ENCODE measurements around the gene SH2D3A. TPM values are rescaled to one million over a fixed set of nuclear protein-coding genes. Genes with fewer than 3 reads are reported as not detected.

The SH2D3A gene
- total and polyA plus RNA-seq, 2 donors (not counting 1 experiment from before 2014, with no cell fraction given) = not detected

DNA sequence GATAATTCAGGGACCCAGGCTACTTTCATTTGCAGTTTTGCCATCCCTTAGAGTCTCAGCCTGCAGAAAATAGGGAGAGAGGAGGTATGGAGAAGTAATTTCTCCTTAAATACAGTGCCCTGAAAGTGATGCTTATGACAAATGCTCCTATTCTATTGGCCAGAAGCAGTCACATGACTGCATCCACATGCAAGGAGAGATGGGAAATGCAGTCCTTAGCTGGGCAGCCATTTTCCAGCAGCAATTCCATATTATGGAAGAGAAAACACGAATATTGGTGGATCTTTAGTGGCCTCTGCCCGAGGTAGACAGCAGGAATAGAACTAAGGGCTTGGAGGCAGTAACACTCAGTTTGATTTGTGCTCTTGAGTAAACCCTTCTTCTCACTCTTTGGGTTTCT lies 44.7 kb upstream of the SH2D3A start:
- Histone ChIP-seq H3K27ac (ENCODE audit: insufficient read depth, low read length) (no peak overlapping the region), H3K27me3 (ENCODE audit: control insufficient read depth, insufficient read depth, low read length) (no peaks in the 10 kb centered on the region)

DNA sequence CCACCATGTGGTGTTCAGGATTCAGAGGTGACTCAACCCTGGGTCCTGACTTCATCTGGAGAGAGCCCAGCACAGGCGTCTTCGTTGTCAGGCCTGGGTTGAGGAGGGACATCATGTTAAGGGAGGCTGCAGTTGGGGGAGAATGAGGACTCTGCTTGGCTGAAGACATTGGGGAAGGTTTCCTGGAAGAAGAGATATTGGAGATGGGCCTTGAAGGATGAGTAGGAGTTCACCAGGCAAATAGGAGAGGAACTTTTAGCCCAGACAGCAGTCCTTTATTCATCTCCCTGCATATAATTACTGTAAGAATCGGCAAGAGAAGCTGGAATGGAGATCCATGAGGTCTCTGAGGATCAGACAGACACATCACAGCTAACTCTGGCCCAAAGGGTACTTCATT lies 44.1 kb upstream of the SH2D3A start:
- Histone ChIP-seq H2AFZ (ENCODE audit: low read length) (no peak overlapping the region), H3K27ac (ENCODE audit: insufficient read depth, low read length) (no peak overlapping the region), H4K20me1 (ENCODE audit: control insufficient read depth, extremely low read depth, insufficient read depth, low read length) (no peaks in the 10 kb centered on the region), H3K27me3 (ENCODE audit: control insufficient read depth, insufficient read depth, low read length) (no peaks in the 10 kb centered on the region), H3K4me1 (ENCODE audit: control insufficient read depth, extremely low read depth, insufficient read depth, low read length) (no peaks in the 10 kb centered on the region), H3K9ac (ENCODE audit: insufficient read depth, low read length) (no peak overlapping the region), H3K79me2 (ENCODE audit: control insufficient read depth, insufficient read depth, low read length) (no peaks in the 10 kb centered on the region), H3K4me2 (ENCODE audit: extremely low read depth, insufficient read depth, low read length) (no peak overlapping the region), H3K4me3 (replicated peaks in 1 of 4; ENCODE audit: control extremely low read depth in 1 of 4, insufficient read depth in 1 of 4, low read depth in 3 of 4, low read length in 4 of 4) (no peak overlapping the region), H3K9me3 (ENCODE audit: control insufficient read depth, insufficient read depth, low read depth, low read length) (no peaks in the 10 kb centered on the region), H3K36me3 (ENCODE audit: control insufficient read depth, insufficient read depth, low read length) (no peaks in the 10 kb centered on the region)
- TF ChIP-seq, protein P1, sequence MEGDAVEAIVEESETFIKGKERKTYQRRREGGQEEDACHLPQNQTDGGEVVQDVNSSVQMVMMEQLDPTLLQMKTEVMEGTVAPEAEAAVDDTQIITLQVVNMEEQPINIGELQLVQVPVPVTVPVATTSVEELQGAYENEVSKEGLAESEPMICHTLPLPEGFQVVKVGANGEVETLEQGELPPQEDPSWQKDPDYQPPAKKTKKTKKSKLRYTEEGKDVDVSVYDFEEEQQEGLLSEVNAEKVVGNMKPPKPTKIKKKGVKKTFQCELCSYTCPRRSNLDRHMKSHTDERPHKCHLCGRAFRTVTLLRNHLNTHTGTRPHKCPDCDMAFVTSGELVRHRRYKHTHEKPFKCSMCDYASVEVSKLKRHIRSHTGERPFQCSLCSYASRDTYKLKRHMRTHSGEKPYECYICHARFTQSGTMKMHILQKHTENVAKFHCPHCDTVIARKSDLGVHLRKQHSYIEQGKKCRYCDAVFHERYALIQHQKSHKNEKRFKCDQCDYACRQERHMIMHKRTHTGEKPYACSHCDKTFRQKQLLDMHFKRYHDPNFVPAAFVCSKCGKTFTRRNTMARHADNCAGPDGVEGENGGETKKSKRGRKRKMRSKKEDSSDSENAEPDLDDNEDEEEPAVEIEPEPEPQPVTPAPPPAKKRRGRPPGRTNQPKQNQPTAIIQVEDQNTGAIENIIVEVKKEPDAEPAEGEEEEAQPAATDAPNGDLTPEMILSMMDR (conservative IDR thresholded peaks at IDR 0.05 in 1 of 2, IDR thresholded peaks at IDR 0.05 in 1 of 2; ENCODE audit: low read depth in 1 of 2, low read length in 2 of 2) = no peak
- TF ChIP-seq EZH2 (IDR thresholded peaks at IDR 0.05; ENCODE audit: low read length, missing control alignments) = no peak
- DNase-seq (ENCODE audit: low read depth in 2 of 2) = no peak

More for the DNA sequence above, 44.7 kb upstream of the SH2D3A start:
- Histone ChIP-seq H3K4me1 (ENCODE audit: control insufficient read depth, extremely low read depth, insufficient read depth, low read length) (no peaks in the 10 kb centered on the region), H3K9me3 (ENCODE audit: control insufficient read depth, insufficient read depth, low read depth, low read length) (no peaks in the 10 kb centered on the region), H3K4me3 (replicated peaks in 1 of 4; ENCODE audit: control extremely low read depth in 1 of 4, insufficient read depth in 1 of 4, low read depth in 3 of 4, low read length in 4 of 4) (no peak overlapping the region), H3K4me2 (ENCODE audit: extremely low read depth, insufficient read depth, low read length) (no peak overlapping the region), H3K9ac (ENCODE audit: insufficient read depth, low read length) (no peak overlapping the region), H2AFZ (ENCODE audit: low read length) (no peak overlapping the region), H3K36me3 (ENCODE audit: control insufficient read depth, insufficient read depth, low read length) (no peaks in the 10 kb centered on the region), H4K20me1 (ENCODE audit: control insufficient read depth, extremely low read depth, insufficient read depth, low read length) (no peaks in the 10 kb centered on the region), H3K79me2 (ENCODE audit: control insufficient read depth, insufficient read depth, low read length) (no peaks in the 10 kb centered on the region)
- TF ChIP-seq, protein P1 (conservative IDR thresholded peaks at IDR 0.05 in 1 of 2, IDR thresholded peaks at IDR 0.05 in 1 of 2; ENCODE audit: low read depth in 1 of 2, low read length in 2 of 2) = no peak
- no peak for TF ChIP-seq EZH2 (IDR thresholded peaks at IDR 0.05; ENCODE audit: low read length, missing control alignments)
- DNase-seq (ENCODE audit: low read depth in 2 of 2) = peak; percentile 37 to 58

DNA sequence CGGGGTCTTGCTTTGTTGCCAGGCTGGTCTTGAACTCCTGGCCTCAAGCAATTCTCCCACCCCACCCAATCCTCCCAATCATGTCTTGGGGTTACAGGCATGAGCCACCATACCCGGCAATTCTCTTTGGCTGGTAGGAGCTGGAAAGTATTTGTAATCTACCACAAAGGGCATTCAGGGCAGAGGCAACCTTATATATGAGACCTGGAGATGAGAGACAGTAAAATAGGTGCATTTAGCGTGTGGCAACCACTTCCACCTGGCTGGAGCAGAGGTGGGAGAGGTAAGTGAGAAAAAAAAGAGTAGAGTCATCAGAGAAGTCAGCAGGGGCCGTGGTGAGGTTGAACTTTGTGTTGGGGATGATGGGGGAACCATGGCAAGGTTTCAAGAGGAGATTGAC lies 42.0 kb upstream of the SH2D3A start:
- H3K27me3 ChIP-seq (ENCODE audit: control insufficient read depth, insufficient read depth, low read length) = no peaks in the 10 kb centered on the region
- no peak overlapping the region for H2AFZ ChIP-seq (ENCODE audit: low read length)
- no peak overlapping the region for H3K9ac ChIP-seq (ENCODE audit: insufficient read depth, low read length)
- no peaks in the 10 kb centered on the region for H3K79me2 ChIP-seq (ENCODE audit: control insufficient read depth, insufficient read depth, low read length)
- no peaks in the 10 kb centered on the region for H3K4me1 ChIP-seq (ENCODE audit: control insufficient read depth, extremely low read depth, insufficient read depth, low read length)
- no peak for TF ChIP-seq EZH2 (IDR thresholded peaks at IDR 0.05; ENCODE audit: low read length, missing control alignments)
- TF ChIP-seq, protein P1 (conservative IDR thresholded peaks at IDR 0.05 in 1 of 2, IDR thresholded peaks at IDR 0.05 in 1 of 2; ENCODE audit: low read depth in 1 of 2, low read length in 2 of 2) = no peak
- no peak overlapping the region for H3K4me2 ChIP-seq (ENCODE audit: extremely low read depth, insufficient read depth, low read length)
- H3K4me3 ChIP-seq (replicated peaks in 1 of 4; ENCODE audit: control extremely low read depth in 1 of 4, insufficient read depth in 1 of 4, low read depth in 3 of 4, low read length in 4 of 4) = no peak overlapping the region
- H3K36me3 ChIP-seq (ENCODE audit: control insufficient read depth, insufficient read depth, low read length) = no peaks in the 10 kb centered on the region
- no peaks in the 10 kb centered on the region for H4K20me1 ChIP-seq (ENCODE audit: control insufficient read depth, extremely low read depth, insufficient read depth, low read length)
- no peaks in the 10 kb centered on the region for H3K9me3 ChIP-seq (ENCODE audit: control insufficient read depth, insufficient read depth, low read depth, low read length)
- DNase-seq (ENCODE audit: low read depth in 2 of 2) = no peak
- no peak overlapping the region for H3K27ac ChIP-seq (ENCODE audit: insufficient read depth, low read length)

Measured in fibroblast of lung (primary cell).